Measurements from ENCODE around the gene EBI3.
"Not testable (repeated sequence)": the region's sequence is repeated elsewhere in the genome, so short reads cannot be mapped to it uniquely, and the experiment has no call there.

Gene EBI3

GRCh38 chr19:4278419-4279266 lies 49.3 kb downstream of the EBI3 start, which contains the start of gene SHD:
Gene SHD, plus strand, starts transcription at chr19:4279266. Its CDS starts 798 bp downstream, at chr19:4280064.
- peak; percentile 77 for DNase-seq (ENCODE audit: low spot score)

- DNase-seq (ENCODE audit: low spot score) = no peak
Observed at GRCh38 chr19:4279267-4279529, 49.9 kb downstream of the EBI3 start.

GRCh38 chr19:4279530-4280422 lies 50.5 kb downstream of the EBI3 start:
- no peak for DNase-seq (ENCODE audit: low spot score)

GRCh38 chr19:4284176-4284958 lies 55.0 kb downstream of the EBI3 start:
- DNase-seq (ENCODE audit: low spot score) = no peak

- DNase-seq (ENCODE audit: low spot score) = no peak
Observed at GRCh38 chr19:4284974-4285373, 55.7 kb downstream of the EBI3 start.

- DNase-seq (ENCODE audit: low spot score) = not testable (repeated sequence)
Observed at GRCh38 chr19:4286141-4286540, 56.8 kb downstream of the EBI3 start.
